HFF-Myc (cell line): ENCODE data around the gene FAM193B.
"Not testable (repeated sequence)": the region's sequence is repeated elsewhere in the genome, so short reads cannot be mapped to it uniquely, and the experiment has no call there.

Source experiments
- DNase-seq: peaks from one replicate; pipeline ENCODE4 v3.0.0-alpha.2; 2011; ENCODE audit warnings: low read depth; ENCODE audit errors: extremely low read depth
- H3K4me3 ChIP-seq: replicated peaks from 2 replicates; pipeline ENCODE4 v1.5.1; 2011; ENCODE audit warnings: low read depth, mild to moderate bottlenecking, control low read depth, low read length
- TF ChIP-seq, protein P1 (sequence below): IDR thresholded peaks from 2 replicates; pipeline ENCODE4 v1.5.1; 2012; ENCODE audit warnings: mild to moderate bottlenecking, low read depth, low read length, control low read depth; ENCODE audit errors: missing control alignments

The FAM193B gene

DNA sequence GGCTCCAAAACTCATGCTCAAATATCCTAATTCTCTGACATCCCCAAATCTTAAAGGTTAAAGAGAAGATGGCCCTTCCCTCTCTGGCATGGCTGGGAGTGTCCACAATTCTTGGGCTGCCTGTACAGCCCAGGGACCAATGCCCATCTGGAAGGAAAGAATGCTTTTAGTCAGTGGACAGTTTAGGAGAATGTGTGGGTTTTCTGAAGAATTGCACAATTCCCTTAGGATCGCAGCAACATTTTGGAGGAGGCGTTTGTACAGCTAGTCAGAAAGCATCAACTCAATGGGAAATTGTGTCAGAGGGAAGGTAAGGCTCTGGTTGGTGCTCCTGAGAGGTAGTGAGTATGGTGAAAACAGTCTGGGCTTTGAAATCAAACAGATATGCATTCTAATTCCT, 15.0 kb downstream of the FAM193B start:
- no peak for DNase-seq
- TF ChIP-seq, protein P1, sequence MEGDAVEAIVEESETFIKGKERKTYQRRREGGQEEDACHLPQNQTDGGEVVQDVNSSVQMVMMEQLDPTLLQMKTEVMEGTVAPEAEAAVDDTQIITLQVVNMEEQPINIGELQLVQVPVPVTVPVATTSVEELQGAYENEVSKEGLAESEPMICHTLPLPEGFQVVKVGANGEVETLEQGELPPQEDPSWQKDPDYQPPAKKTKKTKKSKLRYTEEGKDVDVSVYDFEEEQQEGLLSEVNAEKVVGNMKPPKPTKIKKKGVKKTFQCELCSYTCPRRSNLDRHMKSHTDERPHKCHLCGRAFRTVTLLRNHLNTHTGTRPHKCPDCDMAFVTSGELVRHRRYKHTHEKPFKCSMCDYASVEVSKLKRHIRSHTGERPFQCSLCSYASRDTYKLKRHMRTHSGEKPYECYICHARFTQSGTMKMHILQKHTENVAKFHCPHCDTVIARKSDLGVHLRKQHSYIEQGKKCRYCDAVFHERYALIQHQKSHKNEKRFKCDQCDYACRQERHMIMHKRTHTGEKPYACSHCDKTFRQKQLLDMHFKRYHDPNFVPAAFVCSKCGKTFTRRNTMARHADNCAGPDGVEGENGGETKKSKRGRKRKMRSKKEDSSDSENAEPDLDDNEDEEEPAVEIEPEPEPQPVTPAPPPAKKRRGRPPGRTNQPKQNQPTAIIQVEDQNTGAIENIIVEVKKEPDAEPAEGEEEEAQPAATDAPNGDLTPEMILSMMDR, result no peak
- H3K4me3 ChIP-seq, result no peak overlapping the region

DNA sequence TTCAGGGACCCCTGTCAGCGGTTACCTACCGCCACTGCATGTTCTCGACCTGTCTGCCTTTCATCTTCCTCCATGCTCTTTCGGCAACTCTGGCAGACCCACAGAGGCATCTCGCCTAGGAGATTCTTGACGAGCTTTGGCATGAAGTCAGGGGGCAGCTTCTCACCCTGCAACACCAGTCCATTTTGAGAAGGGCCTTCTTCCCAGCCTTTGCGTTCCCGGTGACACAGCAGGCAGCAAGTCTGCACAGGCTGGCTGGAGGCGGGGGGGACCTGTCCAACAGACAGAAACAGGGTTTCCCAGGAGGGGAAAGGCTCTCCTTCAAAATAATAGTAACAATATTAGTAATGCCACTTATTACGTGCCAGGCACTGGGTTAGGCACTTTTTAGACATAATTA, 15.5 kb downstream of the FAM193B start:
- TF ChIP-seq, protein P1, result no peak
- no peak for DNase-seq
- no peak overlapping the region for H3K4me3 ChIP-seq

DNA sequence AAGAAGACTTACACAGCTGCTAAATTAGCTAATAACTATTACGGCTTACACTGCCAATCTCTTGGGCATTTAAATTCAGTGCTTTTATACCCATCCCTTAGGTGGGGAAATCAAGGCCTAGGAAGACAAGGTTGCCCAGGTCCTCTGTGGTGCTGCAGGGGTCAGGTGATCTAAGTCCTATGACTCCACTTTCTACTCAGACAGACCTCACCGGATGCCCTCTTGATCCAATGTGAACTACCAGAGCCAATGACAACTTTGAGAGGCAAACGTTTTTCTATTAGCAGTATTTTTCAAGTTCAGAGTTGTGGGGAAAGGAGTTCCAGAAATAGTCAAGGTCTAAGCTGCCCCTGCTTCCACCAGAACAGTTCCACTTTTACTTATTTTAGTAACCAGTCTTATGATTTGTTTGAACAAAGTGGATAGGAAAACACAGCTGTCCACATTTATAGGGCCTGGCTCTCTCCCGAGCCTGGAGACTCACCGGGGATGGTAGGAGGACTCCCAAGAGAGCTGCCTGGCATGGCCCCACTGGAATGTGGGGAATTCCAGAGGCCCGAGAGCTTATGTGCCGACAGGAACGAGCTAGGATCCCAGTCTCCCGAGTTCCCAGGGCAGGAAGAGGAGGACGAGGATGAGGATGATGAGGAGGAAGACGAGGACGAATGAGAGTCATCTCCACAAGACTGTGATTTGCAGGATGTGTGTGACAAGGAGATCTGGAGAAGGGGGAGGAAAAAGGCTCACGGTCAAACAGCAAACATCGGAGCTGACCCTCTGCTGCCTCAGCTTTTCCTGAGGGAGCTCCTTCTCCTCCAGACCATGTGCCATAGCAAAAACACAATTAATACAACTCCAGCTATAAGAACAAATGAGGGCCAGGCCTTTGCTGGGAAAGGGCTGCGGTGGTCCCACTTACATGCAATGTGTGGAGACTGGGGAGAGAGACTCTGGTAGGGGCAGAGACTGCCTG, 16.7 kb downstream of the FAM193B start:
- TF ChIP-seq, protein P1, result no peak
- H3K4me3 ChIP-seq, result no peak overlapping the region
- DNase-seq, result no peak

DNA sequence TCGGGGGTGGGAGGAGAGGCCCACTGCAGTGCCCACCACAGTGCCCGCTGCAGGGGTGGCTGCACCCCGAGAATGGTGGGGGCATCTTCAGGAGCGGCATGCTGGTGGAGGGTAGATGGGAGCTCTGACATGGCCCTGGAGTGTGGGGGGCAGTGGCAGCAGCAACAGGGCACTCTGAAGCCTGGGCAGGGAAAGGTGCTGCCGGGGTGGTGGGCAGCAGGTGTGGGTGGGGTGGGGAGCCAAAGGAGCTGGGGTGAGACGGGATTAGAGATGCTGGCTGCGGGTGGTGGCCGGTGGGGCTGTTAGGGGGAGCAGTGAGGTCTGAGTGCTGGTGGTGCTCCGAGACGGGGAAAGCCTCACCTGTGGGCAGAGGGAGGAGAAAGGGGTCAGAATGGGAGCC, 18.0 kb downstream of the FAM193B start:
- no peak overlapping the region for H3K4me3 ChIP-seq
- TF ChIP-seq, protein P1, result no peak
- DNase-seq, result no peak

DNA sequence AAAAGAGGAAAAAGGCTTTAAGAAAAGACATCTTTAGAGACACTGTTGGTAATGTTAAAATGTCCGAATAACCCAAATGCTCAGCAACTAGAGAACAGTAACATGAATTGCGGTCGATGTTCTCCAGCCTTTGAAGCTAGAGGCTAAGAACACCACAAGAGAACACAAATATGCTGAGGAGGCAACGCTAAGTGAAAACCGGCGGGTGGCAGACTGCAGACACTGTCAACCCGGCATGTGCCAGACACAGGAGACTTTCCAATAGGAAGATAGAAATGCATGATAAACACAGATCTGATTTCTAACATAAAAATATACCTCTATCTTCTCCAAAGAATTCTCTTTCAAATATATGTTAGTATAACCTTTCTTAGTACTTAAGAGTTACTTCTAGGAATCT, 19.2 kb downstream of the FAM193B start:
- TF ChIP-seq, protein P1, result no peak
- H3K4me3 ChIP-seq, result no peak overlapping the region
- no peak for DNase-seq

DNA sequence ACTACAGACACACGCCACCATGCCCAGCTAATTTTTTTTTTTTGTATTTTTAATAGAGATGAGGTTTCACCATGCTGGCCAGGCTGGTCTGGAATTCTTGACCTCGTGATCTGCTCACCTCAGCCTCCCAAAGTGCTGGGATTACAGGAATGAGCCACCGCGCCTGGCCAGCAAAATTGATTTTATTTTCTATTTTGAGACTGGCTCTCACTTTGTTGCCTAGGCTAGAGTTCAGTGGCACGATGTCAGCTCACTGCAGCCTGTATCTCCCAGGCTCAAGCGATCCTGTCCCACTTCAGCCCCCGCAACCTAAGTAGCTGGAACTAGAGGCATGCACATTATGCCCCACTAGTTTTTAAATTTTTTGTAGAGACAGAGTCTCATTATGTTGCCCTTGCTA, 19.9 kb downstream of the FAM193B start:
- DNase-seq, result not testable (repeated sequence)

DNA sequence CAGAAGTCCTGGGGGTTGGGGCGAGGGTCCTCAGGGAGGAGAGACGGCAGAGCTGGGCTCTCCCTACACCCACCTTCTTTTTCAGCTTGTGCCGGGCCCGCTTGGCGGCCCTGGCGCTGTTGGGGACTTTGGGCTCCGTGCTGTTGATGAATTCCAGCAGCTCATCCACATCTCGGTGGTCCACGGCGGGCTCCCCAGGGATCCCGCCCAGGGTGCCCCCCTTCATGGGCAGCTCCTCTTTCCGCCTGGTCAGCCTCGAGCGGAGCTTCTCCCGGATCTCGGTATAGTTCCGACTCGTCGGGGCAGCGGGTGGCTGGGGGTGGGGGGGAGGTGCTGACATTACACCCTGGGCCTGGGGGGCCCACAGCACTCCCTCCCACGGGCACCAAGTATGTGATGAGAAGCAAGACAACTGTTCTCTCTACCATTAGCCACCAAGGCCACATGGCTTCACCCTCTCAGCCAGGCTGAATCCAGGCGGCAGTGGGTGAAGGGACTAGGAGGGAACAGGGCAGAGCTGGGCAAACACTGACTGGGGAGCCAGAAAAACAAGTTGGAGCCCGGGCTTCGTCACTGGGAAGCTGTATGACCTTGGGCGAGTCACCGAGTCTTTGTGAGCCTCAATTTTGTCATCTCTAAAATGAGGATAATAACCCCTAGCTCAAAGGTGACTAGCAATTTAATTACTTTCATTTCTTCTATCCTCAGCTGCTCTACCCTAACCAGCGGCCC, 23.0 kb downstream of the FAM193B start:
- H3K4me3 ChIP-seq, result no peak overlapping the region
- no peak for DNase-seq
- TF ChIP-seq, protein P1, result no peak

More for the DNA sequence above, 19.9 kb downstream of the FAM193B start:
- H3K4me3 ChIP-seq, result not testable (repeated sequence)
